Sigmoid colon (tissue), 7 donors: ENCODE data around the gene PCSK2. TPM values are rescaled to one million over a fixed set of nuclear protein-coding genes. Genes with fewer than 3 reads are reported as not detected.

ENCODE experiments used
- DNase-seq: peaks from one replicate; pipeline ENCODE4 v3.0.0-alpha.2; 2019
- H3K27ac ChIP-seq, 4 donors: fragments of 200-600 bp; sonication (generic); one replicate each; pipeline ENCODE4 v1.5.1; 2016 to 2019; ENCODE audit warnings: mild to moderate bottlenecking in 1 of 4
- H3K27me3 ChIP-seq, 3 donors: fragments of 200-600 bp; sonication (generic); one replicate each; pipeline ENCODE4 v1.5.1; 2019; ENCODE audit warnings: mild to moderate bottlenecking in 1 of 3
- H3K36me3 ChIP-seq, 4 donors: fragments of 200-600 bp; sonication (generic); one replicate each; pipeline ENCODE4 v1.5.1; 2016 to 2019
- H3K4me1 ChIP-seq, 4 donors: fragments of 200-600 bp; sonication (generic); one replicate each; pipeline ENCODE4 v1.5.1; 2017 to 2019
- H3K4me3 ChIP-seq, 4 donors: fragments of 200-600 bp; sonication (generic); one replicate each; pipeline ENCODE4 v1.5.1; 2017 to 2019; ENCODE audit warnings: mild to moderate bottlenecking in 2 of 4, moderate library complexity in 1 of 4
- H3K9me3 ChIP-seq, 4 donors: fragments of 200-600 bp in 3 of 4; sonication (generic) in 3 of 4; one replicate each; pipeline versions ENCODE4 v1.5.1 to v1.6.1; 2013 to 2019
- EP300 ChIP-seq, 4 donors: sonication (generic); formaldehyde crosslinking; IDR thresholded peaks; one replicate each; pipeline ENCODE4 v1.6.1; 2017; ENCODE audit warnings: antibody characterized with exemption in 4 of 4
- POLR2A ChIP-seq, 2 donors: fragments of 450-650 bp; IDR thresholded peaks; one replicate each; pipeline ENCODE4 v1.6.1; 2016; ENCODE audit warnings: antibody characterized with exemption in 2 of 2, mild to moderate bottlenecking in 2 of 2, moderate library complexity in 2 of 2
- POLR2AphosphoS5 ChIP-seq, 4 donors: sonication (generic); formaldehyde crosslinking; IDR thresholded peaks; one replicate each; pipeline ENCODE4 v1.6.1; 2017; ENCODE audit warnings: antibody characterized with exemption in 4 of 4
- WGBS, 2 donors: extraction: QIAGEN DNeasy Blood & Tissue Kit; methylation state at CpG; one replicate each; pipeline ENCODE4 v1.1.7; 2013; 5-methylcytosine and 5-hydroxymethylcytosine counted together
- intact Hi-C: fragments of 100-400 bp; cut with DNase I; formaldehyde crosslinking; loops from one replicate; pipeline ENCODE4 v1.15.1; 2023
- polyA plus RNA-seq, 3 donors: library from polyadenylated mRNA; stranded (reverse); fragments of 200-250 nt; gene quantifications; one replicate each; pipeline ENCODE4 v1.2.3, GENCODE V29; 2013
- total RNA-seq, 4 donors: library from RNA; depleted of rRNA; stranded (reverse); fragments of >200 nt; gene quantifications; one replicate each; pipeline ENCODE4 v1.1.0, GENCODE V29; 2016
- TF ChIP-seq, protein P1 (sequence below), 4 experiments: fragments of 450-650 bp in 3 of 4; fragments of 200-600 bp in 1 of 4; IDR thresholded peaks; one replicate each; pipeline ENCODE4 v1.5.1; 2016 to 2019; ENCODE audit warnings: antibody characterized with exemption in 4 of 4, mild to moderate bottlenecking in 3 of 4, moderate library complexity in 2 of 4
- donor health status: healthy with polysubstance abuse.
- donor health status: Bipolar disorder and iron deficiency.
- donor health status: healthy.

The PCSK2 gene
- total and polyA plus RNA-seq, 7 donors, result 0.54 to 5.4 (median 2.4) TPM; not detected in 1

- 59 to 86% methylated on average over 4 of the region's 4 CpGs for WGBS, 2 donors
- DNase-seq, result peak; percentile 10
These were observed 283.7 kb downstream of the PCSK2 start for GRCh38 chr20:17510548-17510947.

GRCh38 chr20:17511401-17511800 is 284.6 kb downstream of the PCSK2 start:
- H3K27ac ChIP-seq, result no peak overlapping the region
- H3K4me1 ChIP-seq, result no peaks in the 10 kb centered on the region
- DNase-seq, result no peak
- no peaks in the 10 kb centered on the region for H3K36me3 ChIP-seq
- 76 to 86% methylated on average over 6 of the region's 6 CpGs for WGBS, 2 donors
- intact Hi-C loops, result no loop called here
- no peaks in the 10 kb centered on the region for H3K9me3 ChIP-seq
- H3K27me3 ChIP-seq, result no peaks in the 10 kb centered on the region
- TF ChIP-seq, protein P1, sequence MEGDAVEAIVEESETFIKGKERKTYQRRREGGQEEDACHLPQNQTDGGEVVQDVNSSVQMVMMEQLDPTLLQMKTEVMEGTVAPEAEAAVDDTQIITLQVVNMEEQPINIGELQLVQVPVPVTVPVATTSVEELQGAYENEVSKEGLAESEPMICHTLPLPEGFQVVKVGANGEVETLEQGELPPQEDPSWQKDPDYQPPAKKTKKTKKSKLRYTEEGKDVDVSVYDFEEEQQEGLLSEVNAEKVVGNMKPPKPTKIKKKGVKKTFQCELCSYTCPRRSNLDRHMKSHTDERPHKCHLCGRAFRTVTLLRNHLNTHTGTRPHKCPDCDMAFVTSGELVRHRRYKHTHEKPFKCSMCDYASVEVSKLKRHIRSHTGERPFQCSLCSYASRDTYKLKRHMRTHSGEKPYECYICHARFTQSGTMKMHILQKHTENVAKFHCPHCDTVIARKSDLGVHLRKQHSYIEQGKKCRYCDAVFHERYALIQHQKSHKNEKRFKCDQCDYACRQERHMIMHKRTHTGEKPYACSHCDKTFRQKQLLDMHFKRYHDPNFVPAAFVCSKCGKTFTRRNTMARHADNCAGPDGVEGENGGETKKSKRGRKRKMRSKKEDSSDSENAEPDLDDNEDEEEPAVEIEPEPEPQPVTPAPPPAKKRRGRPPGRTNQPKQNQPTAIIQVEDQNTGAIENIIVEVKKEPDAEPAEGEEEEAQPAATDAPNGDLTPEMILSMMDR (IDR thresholded peaks at IDR 0.05), result no peak
- TF ChIP-seq POLR2A (IDR thresholded peaks at IDR 0.05) (no peak), EP300 (IDR thresholded peaks at IDR 0.05) (no peak), POLR2AphosphoS5 (IDR thresholded peaks at IDR 0.05) (no peak)
- no peak overlapping the region for H3K4me3 ChIP-seq

More at GRCh38 chr20:17510548-17510947, 283.7 kb downstream of the PCSK2 start:
- Histone ChIP-seq H3K27ac (no peak overlapping the region), H3K36me3 (no peaks in the 10 kb centered on the region), H3K4me1 (peaks cover 0 to 1% (median under 1%) of the 10 kb centered on the region in 4 donors), H3K4me3 (no peak overlapping the region), H3K9me3 (no peaks in the 10 kb centered on the region), H3K27me3 (no peaks in the 10 kb centered on the region)
- intact Hi-C loops, result no loop called here
- TF ChIP-seq EP300 (IDR thresholded peaks at IDR 0.05) (no peak), POLR2A (IDR thresholded peaks at IDR 0.05) (no peak), POLR2AphosphoS5 (IDR thresholded peaks at IDR 0.05) (no peak)
- TF ChIP-seq, protein P1 (IDR thresholded peaks at IDR 0.05), result no peak

DNA sequence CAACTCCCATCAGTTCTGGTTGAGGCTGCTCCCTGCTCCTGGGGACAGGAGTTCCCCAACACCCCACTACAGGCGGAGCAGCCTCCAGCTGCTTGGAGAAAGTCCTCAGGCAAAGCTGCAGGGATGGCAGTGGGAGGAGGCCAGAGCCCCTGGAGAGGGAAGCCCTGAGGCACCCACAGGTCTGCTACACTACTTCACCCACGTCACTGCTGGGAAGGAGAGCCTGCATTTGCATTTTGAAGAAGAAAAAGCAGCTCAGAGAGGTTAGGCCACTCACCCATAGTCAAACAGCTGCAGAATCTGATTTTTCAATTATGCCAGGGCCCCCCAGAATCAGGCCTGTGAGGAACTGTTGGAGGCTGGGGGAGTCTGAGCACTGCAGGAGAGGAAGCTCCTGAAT is 287.1 kb downstream of the PCSK2 start:
- TF ChIP-seq EP300 (IDR thresholded peaks at IDR 0.05), result no peak
- TF ChIP-seq, protein P1 (IDR thresholded peaks at IDR 0.05), result no peak
- TF ChIP-seq POLR2A (IDR thresholded peaks at IDR 0.05), result no peak
- WGBS, 2 donors, result 89 to 96% methylated on average over 2 of the region's 2 CpGs
- peak; percentile 21 for DNase-seq
- H3K4me1 ChIP-seq, result no peaks in the 10 kb centered on the region
- no peak overlapping the region for H3K4me3 ChIP-seq
- no peaks in the 10 kb centered on the region for H3K36me3 ChIP-seq
- no peaks in the 10 kb centered on the region for H3K9me3 ChIP-seq
- H3K27ac ChIP-seq, result no peak overlapping the region
- intact Hi-C loops, result no loop called here
- no peaks in the 10 kb centered on the region for H3K27me3 ChIP-seq

- no peaks in the 10 kb centered on the region for H3K27me3 ChIP-seq
- no peak for TF ChIP-seq EP300 (IDR thresholded peaks at IDR 0.05)
- TF ChIP-seq, protein P1 (IDR thresholded peaks at IDR 0.05), result no peak
- TF ChIP-seq POLR2A (IDR thresholded peaks at IDR 0.05), result no peak
- TF ChIP-seq POLR2AphosphoS5 (IDR thresholded peaks at IDR 0.05), result no peak
- H3K27ac ChIP-seq, result no peak overlapping the region
- no peak for DNase-seq
- no peaks in the 10 kb centered on the region for H3K9me3 ChIP-seq
- intact Hi-C loops, result no loop called here
- no peak overlapping the region for H3K4me3 ChIP-seq
- H3K4me1 ChIP-seq, result no peaks in the 10 kb centered on the region
- H3K36me3 ChIP-seq, result no peaks in the 10 kb centered on the region
- 41 to 73% methylated on average over 3 of the region's 3 CpGs for WGBS, 2 donors
These were observed 288.2 kb downstream of the PCSK2 start for GRCh38 chr20:17515053-17515452.
